ENCODE data around the gene COX7A2.

GRCh38 chr6:75222261-75222660, 21.3 kb downstream of the COX7A2 start:
- TF ChIP-seq CTCF (conservative IDR thresholded peaks at IDR 0.05; ENCODE audit: low read depth, low read length), result no peak
- no peak for TF ChIP-seq POLR2A (IDR thresholded peaks at IDR 0.05; ENCODE audit: low read depth, low read length)
- no peak for TF ChIP-seq USF2 (IDR thresholded peaks at IDR 0.05; ENCODE audit: low read depth, low read length)
- TF ChIP-seq ELK1 (IDR thresholded peaks at IDR 0.05; ENCODE audit: borderline replicate concordance, low read depth, low read length), result no peak
- no peak for TF ChIP-seq MAFK (IDR thresholded peaks at IDR 0.05; ENCODE audit: low read depth, low read length)
- no peak for TF ChIP-seq RAD21 (IDR thresholded peaks at IDR 0.05; ENCODE audit: low read length)
- no peak for TF ChIP-seq BHLHE40 (IDR thresholded peaks at IDR 0.05; ENCODE audit: low read depth, low read length)
